HG03280 (cell line): ENCODE measurements around the gene DICER1.
"Not testable (repeated sequence)": the region's sequence is repeated elsewhere in the genome, so short reads cannot be mapped to it uniquely, and the experiment has no call there.

Experiments used
- ATAC-seq: cut with Tn5 transposase; IDR thresholded peaks from one replicate; pipeline ENCODE4 v1.9.1; 2021; ENCODE audit warnings: mild to moderate bottlenecking, moderate library complexity; ENCODE audit not compliant: unreplicated experiment

DICER1 gene, protein sequence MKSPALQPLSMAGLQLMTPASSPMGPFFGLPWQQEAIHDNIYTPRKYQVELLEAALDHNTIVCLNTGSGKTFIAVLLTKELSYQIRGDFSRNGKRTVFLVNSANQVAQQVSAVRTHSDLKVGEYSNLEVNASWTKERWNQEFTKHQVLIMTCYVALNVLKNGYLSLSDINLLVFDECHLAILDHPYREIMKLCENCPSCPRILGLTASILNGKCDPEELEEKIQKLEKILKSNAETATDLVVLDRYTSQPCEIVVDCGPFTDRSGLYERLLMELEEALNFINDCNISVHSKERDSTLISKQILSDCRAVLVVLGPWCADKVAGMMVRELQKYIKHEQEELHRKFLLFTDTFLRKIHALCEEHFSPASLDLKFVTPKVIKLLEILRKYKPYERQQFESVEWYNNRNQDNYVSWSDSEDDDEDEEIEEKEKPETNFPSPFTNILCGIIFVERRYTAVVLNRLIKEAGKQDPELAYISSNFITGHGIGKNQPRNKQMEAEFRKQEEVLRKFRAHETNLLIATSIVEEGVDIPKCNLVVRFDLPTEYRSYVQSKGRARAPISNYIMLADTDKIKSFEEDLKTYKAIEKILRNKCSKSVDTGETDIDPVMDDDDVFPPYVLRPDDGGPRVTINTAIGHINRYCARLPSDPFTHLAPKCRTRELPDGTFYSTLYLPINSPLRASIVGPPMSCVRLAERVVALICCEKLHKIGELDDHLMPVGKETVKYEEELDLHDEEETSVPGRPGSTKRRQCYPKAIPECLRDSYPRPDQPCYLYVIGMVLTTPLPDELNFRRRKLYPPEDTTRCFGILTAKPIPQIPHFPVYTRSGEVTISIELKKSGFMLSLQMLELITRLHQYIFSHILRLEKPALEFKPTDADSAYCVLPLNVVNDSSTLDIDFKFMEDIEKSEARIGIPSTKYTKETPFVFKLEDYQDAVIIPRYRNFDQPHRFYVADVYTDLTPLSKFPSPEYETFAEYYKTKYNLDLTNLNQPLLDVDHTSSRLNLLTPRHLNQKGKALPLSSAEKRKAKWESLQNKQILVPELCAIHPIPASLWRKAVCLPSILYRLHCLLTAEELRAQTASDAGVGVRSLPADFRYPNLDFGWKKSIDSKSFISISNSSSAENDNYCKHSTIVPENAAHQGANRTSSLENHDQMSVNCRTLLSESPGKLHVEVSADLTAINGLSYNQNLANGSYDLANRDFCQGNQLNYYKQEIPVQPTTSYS (N-terminal part only)

DNA sequence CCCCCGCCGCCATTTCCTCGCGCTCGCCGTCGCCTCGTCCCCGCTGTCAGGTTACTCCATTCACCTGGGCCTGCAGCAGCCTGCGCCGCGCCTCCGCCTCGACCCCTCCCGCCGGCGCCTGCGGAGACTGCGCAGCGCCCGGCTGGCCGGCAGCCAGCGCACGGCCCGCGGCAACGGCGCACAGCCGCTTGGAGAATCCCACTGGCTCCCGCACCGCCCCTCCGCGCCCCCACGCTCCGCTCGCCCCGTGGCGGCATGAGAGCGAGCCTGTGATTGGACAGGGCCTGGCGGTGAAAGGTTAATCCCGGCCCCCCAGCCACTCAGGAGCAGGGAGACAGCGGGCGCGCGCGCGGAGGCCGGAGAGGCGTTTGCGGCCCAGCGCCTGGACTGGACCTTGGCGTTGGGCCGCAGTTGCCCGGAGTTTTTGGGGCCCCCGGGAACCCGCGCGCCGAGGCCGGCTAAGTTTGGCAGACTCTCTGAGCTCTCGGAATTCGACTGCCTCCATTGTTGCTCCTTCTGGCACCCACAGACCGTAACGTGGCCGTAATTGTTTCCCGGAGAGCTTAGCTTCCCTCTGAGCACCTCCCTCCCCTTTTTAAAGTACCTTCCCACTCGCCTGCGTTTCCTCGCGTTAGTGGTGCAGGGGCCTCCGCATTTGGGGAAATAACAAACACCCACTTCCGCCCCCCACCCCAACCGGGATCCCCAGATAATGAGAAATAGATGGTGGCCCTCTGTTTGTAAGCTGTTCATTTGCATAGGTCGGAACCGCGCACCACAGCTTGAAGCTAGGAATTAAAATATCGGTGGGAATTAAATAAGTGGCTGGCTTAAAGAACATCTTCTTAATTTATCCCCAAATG lies at the start of gene DICER1:
Gene DICER1 (minus strand): TSS at position 203 of the 863 bp plus-strand sequence. CDS start 24,071 bp downstream, outside the sequence.
- peak; percentile 78 for ATAC-seq

DNA sequence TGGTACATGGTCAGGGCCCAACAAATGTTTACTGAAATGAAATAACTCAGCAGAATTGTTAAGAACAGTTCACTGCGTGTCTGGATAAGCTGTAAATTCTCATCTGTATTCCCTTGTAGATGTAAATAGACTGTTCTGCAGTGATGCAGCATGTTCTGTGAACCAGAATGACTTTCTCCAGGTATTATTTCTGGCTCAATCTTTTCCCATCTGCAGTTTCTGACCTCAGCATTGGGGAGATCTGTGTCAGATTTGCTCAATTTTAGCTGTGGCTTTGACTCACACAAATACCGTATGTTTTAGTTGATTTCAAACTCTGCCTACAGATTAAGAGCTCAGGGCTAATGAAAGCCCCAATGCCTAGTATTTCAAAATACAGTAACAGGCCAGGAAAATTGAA lies 49.2 kb upstream of the DICER1 start:
- ATAC-seq: no peak

DNA sequence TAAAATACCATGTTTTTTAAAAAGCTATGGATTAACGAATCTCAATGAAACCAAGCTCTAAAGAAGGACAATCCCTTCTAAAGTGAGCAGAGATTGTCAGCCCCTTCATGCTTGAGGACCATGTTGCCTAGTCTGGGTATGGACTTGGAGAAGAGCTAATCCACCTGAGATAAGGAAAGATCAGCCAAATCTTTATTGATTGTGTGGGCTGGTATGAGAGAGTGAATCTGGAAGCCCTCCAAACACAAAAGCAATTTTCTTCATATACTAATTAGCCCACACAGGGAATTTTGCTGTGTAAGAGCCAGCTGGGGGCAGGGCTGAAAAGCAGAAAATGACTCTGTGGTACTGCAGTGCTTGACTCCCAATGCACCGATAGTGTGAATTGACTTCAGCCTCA lies 47.4 kb upstream of the DICER1 start:
- ATAC-seq: no peak

DNA sequence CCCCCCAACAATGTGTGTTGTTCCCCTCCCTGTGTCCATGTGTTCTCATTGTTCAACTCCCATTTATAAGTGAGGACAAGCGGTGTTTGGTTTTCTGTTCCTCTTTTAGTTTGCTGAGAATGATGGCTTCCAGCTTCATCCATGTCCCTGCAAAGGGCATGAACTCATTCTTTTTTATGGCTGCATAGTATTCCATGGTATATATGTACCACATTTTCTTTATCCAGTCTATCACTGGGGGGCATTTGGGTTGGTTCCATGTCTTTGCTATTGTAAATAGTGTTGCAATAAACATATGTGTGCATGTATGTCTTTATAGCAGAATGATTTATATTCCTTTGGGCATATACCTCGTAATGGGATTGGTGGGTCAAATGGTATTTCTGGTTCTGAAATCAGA lies 44.4 kb upstream of the DICER1 start:
- not testable (repeated sequence) for ATAC-seq

DNA sequence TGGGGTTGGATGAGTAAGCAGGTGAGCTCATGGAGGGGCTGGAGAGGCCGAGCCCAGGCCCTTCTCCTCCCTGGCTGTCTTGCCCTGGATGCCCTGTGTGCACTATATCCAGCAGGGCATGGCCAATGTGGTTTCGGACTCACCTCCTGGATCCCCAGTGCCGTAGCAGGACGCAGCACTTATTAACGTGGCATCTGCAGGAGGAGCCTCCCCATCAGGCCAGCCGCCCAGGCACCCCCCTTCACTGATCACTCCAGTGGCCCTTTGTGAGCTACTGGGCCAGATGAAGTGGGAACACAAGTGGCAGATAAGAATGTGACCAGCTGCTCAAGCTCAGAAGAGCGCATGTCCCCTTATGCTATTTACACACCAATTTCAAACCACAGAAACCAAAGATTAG lies 43.1 kb upstream of the DICER1 start:
- no peak for ATAC-seq

DNA sequence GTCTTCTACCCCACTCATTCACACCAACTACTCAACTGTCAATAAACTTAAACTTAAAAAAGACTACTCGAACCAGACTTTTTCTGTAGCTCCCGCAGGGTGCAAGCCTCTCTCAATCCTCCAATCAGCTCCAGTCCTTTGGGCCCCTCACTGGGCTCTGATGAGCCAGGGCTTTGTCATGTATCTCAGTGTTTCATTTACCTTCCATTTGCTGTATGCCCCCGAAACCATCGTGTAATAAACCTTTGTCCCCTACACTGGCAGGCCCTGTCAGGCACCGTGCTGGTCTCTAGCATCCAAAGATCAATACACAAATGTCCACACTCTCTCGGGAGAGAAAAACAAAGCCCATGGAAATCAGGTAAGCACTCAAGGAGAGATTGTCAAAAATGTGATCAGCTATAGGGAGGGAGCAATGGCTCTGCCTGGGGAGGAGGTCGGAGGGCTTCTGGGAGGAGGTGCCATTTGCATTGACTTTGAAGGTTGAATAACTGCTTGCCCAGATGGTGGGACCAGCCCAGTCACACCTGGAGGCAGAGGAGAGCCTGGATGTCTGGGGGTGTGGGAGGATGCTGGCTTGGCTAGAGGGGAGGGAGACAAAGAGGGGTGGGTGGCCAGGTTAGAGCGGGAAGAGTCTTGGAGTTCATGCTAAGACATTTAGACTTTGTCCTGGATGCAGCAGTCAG lies 42.1 kb upstream of the DICER1 start:
- no peak for ATAC-seq

DNA sequence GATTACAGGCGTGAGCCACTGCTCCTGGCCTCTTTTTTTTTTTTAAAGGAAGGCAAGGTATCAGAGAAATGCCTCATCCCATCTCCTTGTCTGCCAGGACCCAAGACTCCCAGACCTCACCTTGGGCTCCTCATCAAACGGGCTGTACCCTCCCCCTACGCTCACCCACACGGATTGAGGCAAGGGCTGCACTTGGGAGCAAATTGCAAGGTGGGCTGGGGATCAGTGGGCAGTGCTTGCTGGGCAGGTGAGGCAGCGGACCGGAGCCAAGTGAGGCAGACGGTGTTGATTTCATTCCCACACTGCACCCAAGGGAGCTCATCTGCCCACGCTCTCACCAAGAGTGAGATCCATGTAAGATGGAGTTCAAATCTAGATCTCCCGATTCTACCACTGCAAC lies 41.0 kb upstream of the DICER1 start:
- no peak for ATAC-seq

DNA sequence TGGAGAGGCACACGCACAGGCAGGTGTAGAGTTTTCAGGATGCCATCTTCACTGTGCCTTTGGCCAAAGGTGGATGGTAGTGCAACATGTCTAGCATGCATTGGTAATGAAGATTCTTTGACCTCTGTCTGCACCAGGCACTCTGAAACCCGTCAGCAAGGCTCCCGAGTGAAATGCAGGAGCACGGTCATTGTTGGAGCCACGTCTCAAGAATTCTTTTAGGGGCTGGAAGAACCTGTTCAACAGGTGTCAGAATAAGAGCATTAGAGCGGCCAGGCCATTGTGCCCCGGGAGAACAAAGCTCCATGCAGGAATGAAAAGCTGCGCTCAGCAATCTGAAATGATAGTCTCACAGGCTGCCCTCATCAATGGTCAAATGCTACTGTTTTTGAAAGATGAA lies 40.2 kb upstream of the DICER1 start:
- ATAC-seq: no peak

DNA sequence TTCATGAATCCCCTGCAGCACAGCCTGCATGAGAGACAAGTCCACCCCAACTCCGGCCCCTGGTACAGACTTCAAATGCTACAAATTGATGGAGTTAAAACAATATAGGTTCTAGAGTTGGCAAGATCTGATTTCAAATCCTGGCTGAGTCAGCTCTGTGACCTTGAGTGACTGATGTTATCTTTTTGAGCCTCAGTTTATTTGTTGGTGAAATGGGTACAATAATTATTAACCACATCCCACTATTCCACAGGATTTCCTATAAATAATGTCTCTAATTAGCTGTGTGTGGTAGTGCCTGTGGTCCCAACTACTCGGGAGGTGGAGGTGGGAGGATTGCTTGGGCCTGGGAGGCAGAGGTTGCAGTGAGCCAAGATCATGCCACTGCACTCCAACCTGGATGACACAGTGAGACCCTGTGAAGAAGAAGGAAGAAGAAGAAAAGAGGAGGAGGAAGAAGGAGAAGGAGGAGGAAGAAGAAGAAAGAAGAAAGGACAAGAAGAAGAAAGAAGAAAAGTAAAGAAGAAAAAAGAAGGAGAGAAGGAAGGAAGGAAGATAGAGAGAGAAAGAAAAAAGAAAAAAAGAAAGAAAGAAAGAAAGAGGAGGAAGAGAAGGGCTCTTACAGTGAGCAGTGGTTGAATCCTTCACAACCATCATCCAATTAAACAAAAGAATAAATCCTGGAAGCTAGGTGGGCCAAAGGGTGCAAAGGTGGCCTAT lies 39.7 kb upstream of the DICER1 start:
- ATAC-seq: no peak

DNA sequence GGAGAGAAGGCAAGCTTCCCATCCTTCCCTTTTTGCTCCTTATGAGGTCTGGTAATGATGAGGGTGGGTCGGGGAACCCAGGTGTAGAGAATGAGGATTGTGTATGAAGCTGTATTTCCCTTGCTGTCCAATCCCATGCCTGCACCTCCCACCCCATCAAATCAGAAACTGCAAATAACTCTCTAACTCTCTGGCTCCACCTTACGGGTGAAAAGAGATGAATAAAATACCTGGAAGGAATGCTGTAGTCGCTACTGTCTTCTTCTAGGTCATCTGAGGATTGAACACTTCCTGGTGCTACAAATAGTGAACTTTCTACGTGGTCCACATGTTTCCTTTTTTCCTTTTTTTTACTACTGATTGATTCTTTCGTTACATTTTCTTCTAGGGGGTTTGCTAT lies 38.9 kb upstream of the DICER1 start:
- ATAC-seq: no peak

DNA sequence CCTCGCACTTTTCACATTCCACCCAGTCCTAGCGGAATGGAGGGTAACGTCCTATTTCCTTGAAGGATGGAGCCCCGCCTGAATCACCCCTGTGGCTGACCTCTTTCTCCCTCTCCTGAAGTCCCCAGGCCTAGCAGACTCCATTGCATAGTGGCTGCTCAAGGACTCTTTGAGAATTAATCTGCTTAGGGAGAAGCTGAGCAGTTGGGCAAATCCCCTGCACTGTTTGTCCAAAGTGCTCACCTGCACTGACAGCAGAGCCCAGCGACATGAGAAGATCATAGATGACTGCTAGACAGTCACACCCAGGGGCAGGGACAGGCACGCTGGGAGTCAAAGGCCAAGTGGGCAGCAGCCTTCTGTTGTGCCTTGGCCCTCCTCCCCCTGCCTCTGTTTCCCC lies 37.7 kb upstream of the DICER1 start:
- ATAC-seq: no peak

DNA sequence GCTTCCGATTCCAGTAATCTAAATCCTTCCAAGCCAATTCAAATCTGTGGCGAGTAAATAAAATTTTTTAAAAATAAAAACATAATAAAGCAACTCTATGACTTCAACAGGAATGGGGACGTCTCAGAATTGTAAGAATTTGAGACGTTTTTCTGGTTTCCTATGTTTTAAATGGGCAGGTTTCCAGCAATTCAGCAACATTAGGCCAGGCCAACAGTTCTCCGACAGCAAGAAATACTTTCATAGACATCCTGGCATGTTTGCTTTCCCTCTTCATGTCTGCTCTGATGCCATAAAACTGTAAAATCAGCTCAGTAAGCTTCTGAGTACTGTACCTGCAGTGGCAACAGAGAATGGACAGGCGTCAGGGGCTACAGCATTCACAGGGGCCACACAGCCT lies 35.8 kb upstream of the DICER1 start:
- ATAC-seq: no peak

DNA sequence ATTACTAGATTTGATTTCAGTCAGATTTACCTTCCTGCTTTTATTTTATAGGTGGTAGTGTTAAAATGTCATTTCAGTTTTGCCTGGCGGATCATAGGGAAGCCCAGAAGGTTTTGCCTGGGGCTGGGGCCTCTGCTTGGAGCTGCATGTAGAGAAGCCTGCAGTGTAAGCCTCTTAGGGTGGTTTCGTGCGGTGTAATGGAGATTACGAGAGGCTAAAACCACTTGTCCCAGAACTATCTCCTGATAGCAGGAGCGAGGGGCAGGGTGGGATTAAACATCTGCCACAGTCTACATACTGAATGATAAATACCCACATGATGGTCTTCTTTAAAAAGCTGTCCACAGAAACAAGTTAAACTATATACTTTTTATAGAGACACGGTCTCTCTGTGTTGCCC lies 35.0 kb upstream of the DICER1 start:
- ATAC-seq: no peak

DNA sequence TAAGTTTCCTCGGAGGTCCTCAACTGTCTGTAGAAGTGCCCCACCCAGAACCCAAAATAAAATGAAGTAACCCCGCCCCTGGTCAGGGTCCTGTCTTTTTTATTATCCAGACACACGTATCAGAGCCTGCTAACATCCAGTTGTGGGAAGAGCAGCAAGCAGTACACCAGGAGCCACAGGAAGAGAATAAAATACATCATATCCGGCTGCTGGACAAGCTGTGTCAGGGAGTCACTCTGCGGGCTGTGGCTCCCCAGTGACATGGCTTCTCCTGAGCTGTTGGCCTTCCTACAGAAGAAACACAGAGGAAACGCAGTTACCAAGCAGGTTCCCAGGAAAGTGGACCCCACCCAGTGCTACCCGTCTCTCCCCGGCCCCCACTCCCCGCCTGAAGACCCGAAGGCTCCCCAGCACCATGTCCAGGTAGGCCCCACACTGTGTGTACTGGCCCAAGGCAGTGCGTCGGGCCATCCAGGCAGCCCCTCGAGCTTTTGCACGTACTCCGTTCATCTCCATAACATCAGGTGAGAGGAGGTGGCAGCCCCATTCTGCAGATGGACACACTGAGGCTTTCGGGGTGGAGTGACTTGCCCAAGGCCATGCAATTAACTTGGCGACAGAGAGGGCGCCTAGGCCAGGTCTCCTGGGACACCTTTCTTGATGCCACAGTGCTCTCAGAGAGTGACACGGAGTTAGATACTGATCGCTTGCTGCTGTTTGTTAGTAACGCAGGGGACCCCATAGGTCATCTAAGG lies 34.3 kb upstream of the DICER1 start:
- no peak for ATAC-seq

DNA sequence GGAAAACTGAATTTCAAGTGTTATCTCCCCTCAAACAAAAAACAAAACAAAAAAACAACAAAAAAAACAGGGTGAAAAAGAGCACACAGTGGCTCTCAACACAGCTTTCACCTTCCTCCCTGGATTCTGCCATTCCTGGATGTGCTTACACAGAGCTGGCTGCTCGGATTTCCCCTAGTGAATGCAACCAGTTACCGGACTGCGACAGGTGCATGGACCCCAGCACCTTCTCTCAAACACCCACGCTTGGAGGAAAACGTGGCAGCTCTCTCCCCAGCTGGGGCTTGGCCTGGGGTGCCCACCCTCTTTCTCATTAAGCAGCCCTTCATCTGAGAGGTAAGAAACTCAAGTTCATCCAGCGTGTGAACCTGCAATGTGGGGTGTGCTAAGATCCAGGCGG lies 33.5 kb upstream of the DICER1 start:
- ATAC-seq: no peak

DNA sequence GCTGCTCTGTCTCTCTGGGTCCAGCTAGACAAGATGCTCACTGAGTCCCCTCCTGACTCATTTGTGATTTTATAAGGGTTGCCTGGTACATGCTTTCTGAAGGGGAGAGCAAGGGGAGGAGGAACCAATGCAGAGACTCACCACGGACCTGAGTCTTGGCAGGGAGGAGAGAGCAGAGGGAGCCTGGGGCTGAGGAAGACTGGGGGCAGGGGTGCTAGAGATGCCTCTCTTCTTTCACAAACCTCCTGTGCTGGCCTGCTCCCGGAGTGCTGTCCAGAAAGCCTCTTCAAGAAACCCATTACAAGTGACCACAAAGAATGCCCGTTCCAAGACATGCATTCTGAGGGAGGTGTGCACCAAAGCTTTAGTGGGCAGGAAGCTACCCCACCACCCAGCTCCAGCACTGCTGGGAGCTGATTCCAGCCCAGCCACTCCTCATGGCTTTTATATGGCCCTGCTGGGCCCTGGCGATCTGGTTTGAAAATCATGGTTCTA lies 33.1 kb upstream of the DICER1 start:
- ATAC-seq: no peak

DNA sequence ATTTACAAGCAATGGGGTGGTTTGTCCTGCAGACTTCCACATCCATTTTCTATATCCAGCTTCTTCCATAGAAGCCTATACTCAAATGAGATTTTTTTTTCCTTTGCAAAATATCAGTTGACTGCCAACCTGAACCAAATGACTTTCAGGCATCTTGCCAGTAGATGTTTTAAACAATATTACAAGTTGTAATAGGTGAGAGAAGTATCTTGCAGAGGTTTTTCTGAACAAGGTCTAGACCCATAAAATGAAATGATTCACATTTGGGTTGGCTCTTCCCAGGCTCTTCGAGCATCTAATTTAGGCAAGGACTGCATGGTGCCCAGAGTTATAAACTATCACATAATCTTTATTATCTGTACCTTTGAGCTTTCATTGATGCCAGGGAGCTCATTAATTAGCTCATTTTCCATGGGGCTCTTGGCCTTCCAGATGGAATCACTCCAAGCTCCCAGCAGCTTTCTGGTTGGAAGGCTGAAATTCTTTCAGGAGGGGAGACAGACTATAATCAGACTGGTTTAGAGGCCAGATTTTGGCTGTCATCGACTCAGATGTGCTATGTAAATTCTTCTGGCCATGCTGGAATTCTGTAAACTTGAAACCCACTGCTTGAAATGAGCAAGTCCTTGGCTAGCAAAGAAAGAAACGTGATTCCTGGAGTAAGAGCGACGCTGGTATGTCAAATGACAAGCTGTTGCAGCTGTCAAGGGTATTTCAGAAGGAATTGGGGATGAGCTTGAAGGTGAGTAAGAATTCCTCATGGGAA lies 32.2 kb upstream of the DICER1 start:
- no peak for ATAC-seq

DNA sequence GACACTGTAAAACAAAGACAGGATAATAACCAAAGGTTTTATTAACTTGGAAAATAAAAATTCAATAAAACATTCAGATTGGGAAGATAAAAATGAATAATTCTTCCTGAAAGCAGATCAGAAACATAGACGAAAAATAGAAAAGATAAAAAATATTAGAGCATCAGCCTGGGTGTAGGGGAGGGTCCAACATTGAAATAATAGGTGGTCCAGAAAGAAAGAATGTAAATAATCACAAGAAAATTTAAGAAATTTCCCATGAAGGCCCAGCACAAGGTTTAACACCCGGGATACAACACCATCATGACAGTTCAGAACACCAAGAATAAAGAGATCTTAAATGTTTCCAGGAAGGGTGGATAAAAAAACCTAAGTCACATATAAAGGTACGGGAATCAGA lies 31.1 kb upstream of the DICER1 start:
- no peak for ATAC-seq
